SK-N-SH (cell line): ENCODE data around the gene WDFY1. TPM values are rescaled to one million over a fixed set of nuclear protein-coding genes. Genes with fewer than 3 reads are reported as not detected.
A peak's percentile ranks its signal among the peaks of the same experiment; 100 is the strongest.

Experiments used
- CTCF ChIA-PET: fragments of 300-600, 350-600 bp; formaldehyde crosslinking; extraction: SDS; loops from one replicate; lab custom pipeline; 2021; lab: Yijun Ruan, JAX
- POLR2A ChIA-PET: fragments of 350-600 bp; sonication (Branson Sonifier 250); formaldehyde crosslinking; extraction: SDS; loops from one replicate; lab custom pipeline; 2020; ENCODE audit warnings: antibody characterized with exemption, inconsistent platforms; lab: Yijun Ruan, JAX
- DNase-seq: peaks from one replicate; pipeline ENCODE4 v3.0.0; 2012
- H2AFZ ChIP-seq: fragments of 200-600 bp; sonication (generic); 2 replicates; pipeline ENCODE4 v1.8.1; 2016; ENCODE audit warnings: antibody characterized with exemption, mild to moderate bottlenecking, low read depth
- H3F3A ChIP-seq: fragments of 200-600 bp; sonication (generic); replicated peaks from 2 replicates; pipeline ENCODE3; 2016; ENCODE audit warnings: antibody characterized with exemption, mild to moderate bottlenecking; ENCODE audit not compliant: insufficient read depth
- H3K27ac ChIP-seq, 2 experiments: fragments of 200-500 bp in 1 of 2; fragments of 200-600 bp in 1 of 2; sonication (Bioruptor generic) in 1 of 2; sonication (generic), shearing (Covaris generic) in 1 of 2; 2 replicates each; pipeline versions ENCODE4 v1.5.1 to v1.6.1; 2014 to 2016; ENCODE audit warnings: low read depth in 2 of 2, inconsistent platforms in 1 of 2, low read length in 1 of 2, mild to moderate bottlenecking in 1 of 2, mixed read lengths in 1 of 2
- H3K27me3 ChIP-seq: fragments of 200-600 bp; sonication (generic), shearing (Covaris generic); 2 replicates; pipeline ENCODE4 v1.6.1; 2016; ENCODE audit warnings: mixed run types; ENCODE audit not compliant: insufficient read depth
- H3K36me3 ChIP-seq, 2 experiments: fragments of 200-500 bp in 1 of 2; fragments of 200-600 bp in 1 of 2; sonication (Bioruptor generic) in 1 of 2; sonication (generic) in 1 of 2; replicated peaks in 1 of 2; 2 replicates each; pipeline versions ENCODE3 to v1.5.1; 2014 to 2016; ENCODE audit warnings: low read length in 1 of 2, mild to moderate bottlenecking in 1 of 2; ENCODE audit not compliant: insufficient read depth in 2 of 2, control insufficient read depth in 1 of 2
- H3K4me1 ChIP-seq, 2 experiments: fragments of 200-500 bp in 1 of 2; fragments of 200-600 bp in 1 of 2; sonication (Bioruptor generic) in 1 of 2; sonication (generic), shearing (Covaris generic) in 1 of 2; 2 replicates each; pipeline versions ENCODE4 v1.5.1 to v1.6.1; 2014 to 2016; ENCODE audit warnings: low read depth in 1 of 2, low read length in 1 of 2, mixed run types in 1 of 2; ENCODE audit not compliant: insufficient read depth in 2 of 2, control insufficient read depth in 1 of 2
- H3K4me2 ChIP-seq: fragments of 200-600 bp; sonication (generic), shearing (Covaris generic); 2 replicates; pipeline ENCODE4 v1.6.1; 2017; ENCODE audit warnings: mixed run types
- H3K4me3 ChIP-seq, 2 experiments: fragments of 200-500 bp in 1 of 2; fragments of 200-600 bp in 1 of 2; sonication (Bioruptor generic) in 1 of 2; sonication (generic), shearing (Covaris generic) in 1 of 2; 2 replicates each; pipeline versions ENCODE4 v1.5.1 to v1.8.1; 2014 to 2016; ENCODE audit warnings: low read depth in 2 of 2, inconsistent platforms in 1 of 2, low read length in 1 of 2, mild to moderate bottlenecking in 1 of 2, mixed read lengths in 1 of 2, moderate library complexity in 1 of 2
- H3K79me2 ChIP-seq: fragments of 200-600 bp; sonication (generic); 2 replicates; pipeline ENCODE4 v1.8.1; 2017; ENCODE audit warnings: mild to moderate bottlenecking; ENCODE audit not compliant: insufficient read depth
- H3K9ac ChIP-seq: fragments of 200-600 bp; sonication (generic); 2 replicates; pipeline ENCODE4 v1.6.1; 2017; ENCODE audit warnings: mixed run types
- H3K9me2 ChIP-seq: fragments of 200-600 bp; sonication (generic); 2 replicates; pipeline ENCODE4 v1.6.1; 2017; ENCODE audit warnings: mixed run types
- H3K9me3 ChIP-seq: fragments of 200-600 bp; sonication (generic); 2 replicates; pipeline ENCODE4 v1.6.1; 2017; ENCODE audit warnings: mixed run types, mild to moderate bottlenecking, moderate library complexity
- H4K20me1 ChIP-seq: fragments of 200-600 bp; sonication (generic); 2 replicates; pipeline ENCODE4 v1.6.1; 2017; ENCODE audit warnings: mild to moderate bottlenecking, mixed run types; ENCODE audit not compliant: insufficient read depth
- CHD2 ChIP-seq: fragments of 150-350 bp; IDR thresholded peaks from 2 replicates; pipeline ENCODE4 v1.6.1; 2018; ENCODE audit warnings: low read length; ENCODE audit not compliant: partially characterized antibody
- EP300 ChIP-seq, 2 experiments: IDR thresholded peaks; 2 replicates each; pipeline versions ENCODE4 v1.4.0 to v1.6.1; 2012; ENCODE audit warnings: borderline replicate concordance in 1 of 2, low read depth in 1 of 2, low read length in 1 of 2
- FOXJ3 ChIP-seq: sonication (generic); formaldehyde crosslinking; IDR thresholded peaks from 2 replicates; pipeline ENCODE4 v1.5.1; 2020; ENCODE audit warnings: mild to moderate bottlenecking, missing genetic modification reagents
- FOXM1 ChIP-seq: IDR thresholded peaks from 2 replicates; pipeline ENCODE4 v1.4.0; 2012; ENCODE audit warnings: low read depth, mild to moderate bottlenecking
- IRF3 ChIP-seq: fragments of 150-350 bp; IDR thresholded peaks from 2 replicates; pipeline ENCODE4 v1.6.1; 2016; ENCODE audit warnings: mild to moderate bottlenecking, low read depth, low read length
- JUND ChIP-seq: IDR thresholded peaks from 2 replicates; pipeline ENCODE4 v1.4.0; 2012
- MAX ChIP-seq: IDR thresholded peaks from 2 replicates; pipeline ENCODE4 v1.4.0; 2012; ENCODE audit warnings: low read depth
- MXI1 ChIP-seq: IDR thresholded peaks from 2 replicates; pipeline ENCODE4 v1.6.1; 2012; ENCODE audit warnings: mild to moderate bottlenecking, low read depth, low read length, improper control_type of control experiment
- NRF1 ChIP-seq: IDR thresholded peaks from 2 replicates; pipeline ENCODE4 v1.6.1; 2012; ENCODE audit warnings: low read depth, mild to moderate bottlenecking, low read length
- RAD21 ChIP-seq: IDR thresholded peaks from 2 replicates; pipeline ENCODE4 v1.6.1; 2012; ENCODE audit warnings: mild to moderate bottlenecking, low read length
- WGBS: methylation state at CpG from one replicate; pipeline ENCODE4 v1.1.6; 2017; ENCODE audit warnings: low lambda C conversion rate; 5-methylcytosine and 5-hydroxymethylcytosine counted together
- polyA plus RNA-seq, 3 experiments: library from polyadenylated mRNA; depleted of rRNA; stranded (reverse); fragments of >200 nt; gene quantifications; 2 replicates each; pipeline ENCODE4 v1.2.3, GENCODE V29; 2012
- TF ChIP-seq, protein P1 (sequence below): fragments of 150-350 bp; IDR thresholded peaks from 2 replicates; pipeline ENCODE4 v1.6.1; 2017; ENCODE audit warnings: antibody characterized with exemption, low read length, low read depth, borderline replicate concordance

The WDFY1 gene
- polyA plus RNA-seq, 1 of the 3 experiments (the other 2 are of a cell fraction), result 21.7 TPM

DNA sequence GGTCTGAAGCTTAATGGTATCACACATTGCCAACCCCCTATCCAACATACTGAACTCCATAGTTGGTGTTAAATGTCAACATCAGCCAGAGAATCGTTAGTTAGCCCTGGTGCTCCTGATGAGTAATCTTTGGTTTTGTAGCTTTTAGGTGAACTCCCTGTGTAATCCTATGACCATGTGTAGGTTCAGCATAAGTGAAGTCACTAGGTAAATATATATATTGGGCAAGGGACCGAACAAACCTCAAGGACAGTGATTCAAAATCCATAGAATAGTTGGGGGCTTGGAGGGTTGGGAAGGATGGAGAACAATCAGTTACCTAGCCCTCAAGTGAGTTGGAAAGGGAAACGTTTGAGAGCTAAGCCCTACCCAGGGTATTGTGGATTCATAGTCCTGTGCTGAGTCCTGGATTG lies 91.7 kb downstream of the WDFY1 start:
- ChIA-PET POLR2A (no interaction called here), CTCF (interaction anchor here (1.2 kb wide), 1 partner anchor 117 kb away, joined by 3 read pairs; no protein-coding TSS in a partner anchor)
- Histone ChIP-seq H3K4me2 (no peak overlapping the region), H3F3A (no peaks in the 10 kb centered on the region), H3K4me1 (no peaks in the 10 kb centered on the region), H3K9me3 (no peaks in the 10 kb centered on the region), H3K27me3 (no peaks in the 10 kb centered on the region), H2AFZ (no peak overlapping the region), H3K79me2 (no peaks in the 10 kb centered on the region), H3K9ac (no peak overlapping the region), H3K36me3 (peaks cover 0 to 13% of the 10 kb centered on the region in 2 experiments), H4K20me1 (no peaks in the 10 kb centered on the region), H3K27ac (no peak overlapping the region), H3K9me2 (no peaks in the 10 kb centered on the region), H3K4me3 (no peak overlapping the region)
- DNase-seq, result no peak
- whole genome bisulfite sequencing, result 85% methylated on average over 3 of the region's 3 CpGs
- no peak for TF ChIP-seq IRF3
- TF ChIP-seq, protein P1, sequence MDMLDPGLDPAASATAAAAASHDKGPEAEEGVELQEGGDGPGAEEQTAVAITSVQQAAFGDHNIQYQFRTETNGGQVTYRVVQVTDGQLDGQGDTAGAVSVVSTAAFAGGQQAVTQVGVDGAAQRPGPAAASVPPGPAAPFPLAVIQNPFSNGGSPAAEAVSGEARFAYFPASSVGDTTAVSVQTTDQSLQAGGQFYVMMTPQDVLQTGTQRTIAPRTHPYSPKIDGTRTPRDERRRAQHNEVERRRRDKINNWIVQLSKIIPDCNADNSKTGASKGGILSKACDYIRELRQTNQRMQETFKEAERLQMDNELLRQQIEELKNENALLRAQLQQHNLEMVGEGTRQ, result no peak

DNA sequence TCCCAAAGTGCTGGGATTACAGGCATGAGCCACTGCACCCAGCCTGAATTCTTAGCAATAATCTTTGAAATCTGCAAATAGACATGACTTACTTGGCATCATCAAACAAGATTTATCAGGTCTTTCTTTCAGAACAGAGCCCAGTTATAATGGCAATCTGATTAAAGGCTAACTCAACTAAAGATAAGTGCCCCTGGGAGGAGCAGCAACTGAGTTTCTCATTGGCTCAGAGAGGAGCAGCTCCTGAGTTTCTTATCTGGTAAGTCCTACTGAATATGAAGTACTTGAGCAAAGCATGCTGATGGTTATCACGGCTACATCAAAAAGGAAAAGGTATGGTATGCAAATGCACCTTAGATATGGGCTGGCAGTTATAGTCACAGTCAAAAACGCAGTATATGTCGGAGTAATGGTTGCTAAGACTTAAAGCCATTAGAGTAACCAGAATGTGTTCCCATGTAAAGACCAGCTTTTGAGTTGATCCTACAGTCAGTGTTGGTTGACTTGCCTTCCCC lies 92.8 kb downstream of the WDFY1 start:
- 98% methylated on average over 3 of the region's 3 CpGs for WGBS
- Histone ChIP-seq H3K4me2 (no peak overlapping the region), H3K4me1 (peaks cover 0 to under 1% of the 10 kb centered on the region in 2 experiments; a peak in 1 of 4 replicates), H3K9ac (no peak overlapping the region), H3K27ac (no peak overlapping the region), H3K27me3 (no peaks in the 10 kb centered on the region), H3F3A (no peaks in the 10 kb centered on the region), H3K9me2 (no peaks in the 10 kb centered on the region)
- CTCF ChIA-PET, result interaction anchor here (0.6 kb wide), 1 partner anchor 670 kb away, joined by 3 read pairs; no protein-coding TSS in a partner anchor
- POLR2A ChIA-PET, result no interaction called here
- TF ChIP-seq RAD21 (no peak), CHD2 (no peak), MAX (no peak), FOXM1 (no peak), FOXJ3 (CRISPR knock-in tag) (no peak)
- TF ChIP-seq, all 33 proteins: peak for 0
- Histone ChIP-seq H3K9me3 (no peaks in the 10 kb centered on the region), H3K4me3 (no peak overlapping the region), H3K79me2 (no peaks in the 10 kb centered on the region), H2AFZ (no peak overlapping the region), H3K36me3 (peaks cover 0 to 13% of the 10 kb centered on the region in 2 experiments), H4K20me1 (no peaks in the 10 kb centered on the region)
- no peak for DNase-seq

- H3K4me1 ChIP-seq, result peaks cover 0 to 7% of the 10 kb centered on the region in 2 experiments; a peak in 1 of 4 replicates
- peak overlapping the region in 1 of 2 experiments; percentile 75; a peak in 2 of 4 replicates for H3K27ac ChIP-seq
- H3K4me3 ChIP-seq, result no peak overlapping the region
- H3K9ac ChIP-seq, result no peak overlapping the region
- no peaks in the 10 kb centered on the region for H3K9me2 ChIP-seq
- no peaks in the 10 kb centered on the region for H4K20me1 ChIP-seq
- H3K27me3 ChIP-seq, result no peaks in the 10 kb centered on the region
- WGBS, result 97% methylated on average over 7 of the region's 7 CpGs
- ChIA-PET CTCF (no interaction called here), POLR2A (no interaction called here)
- H3K36me3 ChIP-seq, result peaks cover 0 to 6% of the 10 kb centered on the region in 2 experiments
- no peaks in the 10 kb centered on the region for H3K9me3 ChIP-seq
- TF ChIP-seq MXI1, result no peak
- no peak for TF ChIP-seq JUND
- TF ChIP-seq FOXM1, result no peak
- no peak for TF ChIP-seq CHD2
- TF ChIP-seq EP300 (IDR thresholded peaks at IDR 0.05; ENCODE audit: borderline replicate concordance in 1 of 2, low read depth in 1 of 2, low read length in 1 of 2), result no peak
- TF ChIP-seq NRF1, result no peak
- H2AFZ ChIP-seq, result no peak overlapping the region
- DNase-seq, result no peak
- peaks cover 6% of the 10 kb centered on the region for H3F3A ChIP-seq
- no peaks in the 10 kb centered on the region for H3K79me2 ChIP-seq
- no peak overlapping the region for H3K4me2 ChIP-seq
Observed at GRCh38 chr2:223847410-223847809, 97.7 kb downstream of the WDFY1 start.
